VCaP (cell line): Measurements from ENCODE around the gene ZC3H8.

Experiments used
- H3K27ac ChIP-seq: fragments of 450-650 bp; 2 replicates; pipeline ENCODE4 v1.5.1; 2017
- TF ChIP-seq, protein P1 (sequence below): fragments of 450-650 bp; conservative IDR thresholded peaks from 2 replicates; pipeline ENCODE4 v1.5.1; 2017; ENCODE audit warnings: mild to moderate bottlenecking, moderate library complexity

ZC3H8 gene

DNA sequence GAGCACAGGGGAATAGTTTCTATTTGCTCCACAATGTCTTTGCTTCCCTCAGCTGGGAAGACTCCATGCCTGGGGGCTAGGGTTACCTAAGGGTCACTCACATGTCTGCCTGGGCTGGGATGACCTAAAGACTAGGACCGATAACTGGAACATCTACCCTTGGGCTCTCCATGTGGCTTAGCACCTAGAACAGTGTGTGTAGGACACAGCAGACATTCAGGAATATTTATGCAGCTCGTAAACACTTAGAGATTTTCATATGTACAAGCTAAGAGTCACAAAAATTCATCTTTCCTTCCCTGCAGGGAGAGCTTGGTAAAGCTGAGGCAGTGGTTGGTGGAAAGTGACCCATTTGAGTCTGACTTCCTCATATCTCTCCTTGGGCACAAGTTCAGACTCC is 60.8 kb downstream of the ZC3H8 start:
- TF ChIP-seq, protein P1, sequence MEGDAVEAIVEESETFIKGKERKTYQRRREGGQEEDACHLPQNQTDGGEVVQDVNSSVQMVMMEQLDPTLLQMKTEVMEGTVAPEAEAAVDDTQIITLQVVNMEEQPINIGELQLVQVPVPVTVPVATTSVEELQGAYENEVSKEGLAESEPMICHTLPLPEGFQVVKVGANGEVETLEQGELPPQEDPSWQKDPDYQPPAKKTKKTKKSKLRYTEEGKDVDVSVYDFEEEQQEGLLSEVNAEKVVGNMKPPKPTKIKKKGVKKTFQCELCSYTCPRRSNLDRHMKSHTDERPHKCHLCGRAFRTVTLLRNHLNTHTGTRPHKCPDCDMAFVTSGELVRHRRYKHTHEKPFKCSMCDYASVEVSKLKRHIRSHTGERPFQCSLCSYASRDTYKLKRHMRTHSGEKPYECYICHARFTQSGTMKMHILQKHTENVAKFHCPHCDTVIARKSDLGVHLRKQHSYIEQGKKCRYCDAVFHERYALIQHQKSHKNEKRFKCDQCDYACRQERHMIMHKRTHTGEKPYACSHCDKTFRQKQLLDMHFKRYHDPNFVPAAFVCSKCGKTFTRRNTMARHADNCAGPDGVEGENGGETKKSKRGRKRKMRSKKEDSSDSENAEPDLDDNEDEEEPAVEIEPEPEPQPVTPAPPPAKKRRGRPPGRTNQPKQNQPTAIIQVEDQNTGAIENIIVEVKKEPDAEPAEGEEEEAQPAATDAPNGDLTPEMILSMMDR, result no peak
- H3K27ac ChIP-seq, result no peak overlapping the region

DNA sequence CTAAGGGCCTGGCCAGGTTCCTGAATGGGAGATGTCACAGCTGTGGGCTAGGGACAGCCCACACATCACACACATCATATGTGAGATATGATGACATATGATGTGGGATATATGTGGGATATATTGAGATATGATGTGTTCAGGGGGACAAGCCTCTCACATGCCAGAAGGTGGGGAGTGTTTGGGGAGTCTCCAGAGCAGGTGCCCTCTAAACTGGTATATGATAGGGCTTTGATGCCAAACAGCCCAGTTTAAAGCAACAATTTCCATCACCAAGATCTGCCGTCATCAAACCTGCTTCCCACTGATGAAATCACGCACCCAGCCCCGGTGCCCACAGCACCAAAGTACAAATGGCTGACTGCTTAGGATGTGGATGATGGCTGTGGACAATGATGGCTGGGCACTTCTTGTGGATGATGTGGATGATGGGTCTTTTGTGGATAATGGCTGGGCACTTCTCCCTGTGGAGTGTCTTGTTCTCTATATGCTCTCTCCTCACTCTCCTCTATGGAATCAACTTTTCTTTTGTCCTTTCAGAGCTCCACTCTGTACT is 65.8 kb downstream of the ZC3H8 start:
- TF ChIP-seq, protein P1, result no peak
- no peak overlapping the region for H3K27ac ChIP-seq

DNA sequence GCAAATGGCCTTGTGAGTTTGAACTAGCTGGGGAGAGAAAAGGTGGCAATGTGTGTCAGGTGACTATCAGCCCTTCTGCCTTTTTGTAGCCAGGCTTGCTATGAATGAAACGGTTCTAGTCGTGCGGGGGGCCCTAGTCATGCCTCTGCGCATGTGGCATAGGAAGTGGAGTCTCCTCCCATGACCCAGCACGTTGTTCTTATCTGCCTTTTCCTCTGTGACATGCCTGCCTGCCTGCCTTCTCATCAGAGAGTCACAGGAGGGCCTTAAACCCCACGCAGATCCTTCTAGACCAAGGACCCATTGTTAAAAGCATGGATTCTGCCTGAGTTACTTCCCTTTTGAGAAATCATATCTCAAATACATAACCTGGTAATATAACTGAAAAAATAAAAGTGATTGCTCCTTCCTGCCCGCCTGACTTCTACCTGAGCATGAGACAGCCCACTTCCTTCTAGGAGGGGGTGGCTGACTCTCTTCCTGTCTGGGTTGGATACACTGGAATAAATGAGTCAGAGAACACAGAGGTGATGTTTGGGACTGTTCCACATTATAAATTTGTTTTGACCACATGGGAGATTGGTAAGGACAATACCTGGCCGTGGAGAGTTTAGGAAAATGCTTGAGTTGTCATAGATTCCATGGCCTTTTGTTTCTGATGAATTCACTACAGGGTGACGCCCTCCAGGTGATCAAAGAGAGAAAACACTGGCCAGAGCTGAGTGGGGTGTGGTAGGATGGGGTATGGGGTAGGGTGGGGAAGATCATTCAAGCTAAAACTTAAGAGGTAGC is 66.8 kb downstream of the ZC3H8 start:
- TF ChIP-seq, protein P1, result no peak
- H3K27ac ChIP-seq, result no peak overlapping the region

DNA sequence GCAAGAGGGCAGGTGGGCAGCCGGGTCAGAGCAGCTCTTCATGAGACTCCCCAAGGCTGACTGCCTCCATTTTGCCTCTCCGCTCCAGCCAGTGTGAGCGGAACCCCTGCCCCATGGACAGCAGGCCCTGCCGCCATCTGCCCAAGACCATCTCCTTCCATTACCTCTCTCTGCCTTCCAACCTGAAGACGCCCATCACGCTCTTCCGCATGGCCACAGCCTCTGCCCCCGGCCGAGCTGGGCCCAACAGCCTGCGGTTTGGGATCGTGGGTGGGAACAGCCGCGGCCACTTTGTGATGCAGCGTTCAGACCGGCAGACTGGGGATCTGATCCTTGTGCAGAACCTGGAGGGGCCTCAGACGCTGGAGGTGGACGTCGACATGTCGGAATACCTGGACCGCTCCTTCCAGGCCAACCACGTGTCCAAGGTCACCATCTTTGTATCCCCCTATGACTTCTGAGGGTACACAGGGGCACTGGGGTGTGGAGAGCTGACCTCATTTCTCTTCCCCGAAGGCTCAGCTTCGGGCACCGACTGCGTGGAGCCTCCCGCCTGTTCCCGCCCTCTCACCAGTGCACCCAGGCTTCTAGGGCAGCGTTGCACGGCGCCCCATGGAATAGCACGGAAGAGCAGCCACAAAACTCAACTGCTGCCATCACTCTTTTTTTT is 67.7 kb downstream of the ZC3H8 start:
- TF ChIP-seq, protein P1, result no peak
- no peak overlapping the region for H3K27ac ChIP-seq

DNA sequence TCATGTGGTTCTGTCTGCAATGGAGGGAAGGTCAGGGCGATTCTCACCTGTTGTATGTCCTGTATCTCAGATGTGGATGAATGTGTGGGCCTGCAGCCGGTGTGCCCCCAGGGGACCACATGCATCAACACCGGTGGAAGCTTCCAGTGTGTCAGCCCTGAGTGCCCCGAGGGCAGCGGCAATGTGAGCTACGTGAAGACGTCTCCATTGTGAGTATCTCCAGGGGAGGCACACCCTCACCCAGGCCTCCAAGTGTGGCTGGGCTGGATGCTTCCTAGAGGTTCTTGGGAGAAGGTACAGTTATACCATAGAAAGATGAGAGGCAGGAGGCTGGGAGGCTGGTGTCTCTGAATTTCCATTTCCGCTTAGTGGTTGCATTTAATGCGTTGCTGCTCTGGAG is 69.7 kb downstream of the ZC3H8 start:
- H3K27ac ChIP-seq, result no peak overlapping the region
- TF ChIP-seq, protein P1, result no peak

DNA sequence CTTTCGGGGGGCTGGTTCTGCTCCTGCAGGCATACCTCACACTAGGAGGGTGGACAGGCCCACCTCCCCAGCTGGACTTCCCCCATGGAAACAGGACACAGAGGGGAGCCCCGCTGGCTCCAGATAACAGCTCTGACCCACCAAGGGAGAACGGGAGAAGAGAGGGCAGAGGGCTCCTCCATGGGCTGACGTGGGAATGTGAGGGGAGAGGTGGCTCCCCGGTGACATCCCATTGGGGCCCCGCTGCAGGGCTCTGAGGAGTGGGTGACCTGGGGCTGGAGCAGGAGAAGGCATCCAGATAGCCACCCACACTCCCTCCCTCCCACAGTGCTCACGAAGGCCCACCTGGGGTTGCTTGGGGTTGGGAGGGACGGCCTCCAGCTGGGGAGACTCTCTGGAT is 70.7 kb downstream of the ZC3H8 start:
- no peak overlapping the region for H3K27ac ChIP-seq

More for the DNA sequence above, 70.7 kb downstream of the ZC3H8 start:
- TF ChIP-seq, protein P1, result no peak
